HG03095 (cell line): Measurements from ENCODE around the gene XRCC1.
"Not testable (repeated sequence)": the region's sequence is repeated elsewhere in the genome, so short reads cannot be mapped to it uniquely, and the experiment has no call there.

Experiments used
- ATAC-seq: cut with Tn5 transposase; IDR thresholded peaks from one replicate; pipeline ENCODE4 v1.9.1; 2021; ENCODE audit warnings: moderate library complexity; ENCODE audit not compliant: unreplicated experiment

XRCC1 gene

DNA sequence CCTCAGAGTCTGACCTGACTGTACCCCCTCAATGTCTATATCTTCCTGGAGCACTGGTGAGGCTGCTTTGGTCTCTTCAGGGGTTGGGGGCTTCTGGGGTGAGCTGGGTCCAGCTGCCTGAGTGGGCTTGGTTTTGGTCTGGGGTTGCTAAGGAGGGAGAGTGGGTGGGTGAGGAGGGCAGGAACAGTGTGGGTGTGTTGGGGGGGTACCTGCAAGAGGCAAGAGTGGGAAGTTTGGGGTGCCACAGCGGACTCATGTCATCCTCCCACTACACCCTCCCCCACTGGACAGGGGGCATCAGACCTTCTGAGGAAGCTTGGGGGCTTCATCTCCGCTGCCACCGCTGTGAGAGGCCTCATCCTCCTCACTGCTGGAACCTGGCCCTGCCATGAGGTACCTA, 28.7 kb downstream of the XRCC1 start:
- ATAC-seq = no peak

DNA sequence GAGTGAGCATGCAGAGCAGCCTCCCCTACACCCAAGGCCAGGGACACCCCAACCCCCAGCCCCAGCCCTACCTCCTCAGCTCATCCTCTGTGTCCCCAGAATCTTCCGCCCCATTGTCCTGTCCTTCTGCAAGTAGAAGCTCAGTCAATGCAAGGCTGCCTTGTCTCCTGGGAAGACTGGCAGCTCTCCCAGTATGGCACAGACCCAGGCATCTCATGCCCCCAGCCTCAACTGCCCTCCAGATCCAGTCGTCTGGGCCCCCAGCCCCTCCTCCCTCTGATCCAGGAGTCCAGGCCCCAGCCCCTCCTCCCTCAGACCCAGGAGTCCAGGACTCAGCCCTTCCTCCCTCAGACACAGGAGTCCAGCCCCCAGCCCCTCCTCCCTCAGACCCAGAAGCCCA, 29.3 kb downstream of the XRCC1 start:
- no peak for ATAC-seq

DNA sequence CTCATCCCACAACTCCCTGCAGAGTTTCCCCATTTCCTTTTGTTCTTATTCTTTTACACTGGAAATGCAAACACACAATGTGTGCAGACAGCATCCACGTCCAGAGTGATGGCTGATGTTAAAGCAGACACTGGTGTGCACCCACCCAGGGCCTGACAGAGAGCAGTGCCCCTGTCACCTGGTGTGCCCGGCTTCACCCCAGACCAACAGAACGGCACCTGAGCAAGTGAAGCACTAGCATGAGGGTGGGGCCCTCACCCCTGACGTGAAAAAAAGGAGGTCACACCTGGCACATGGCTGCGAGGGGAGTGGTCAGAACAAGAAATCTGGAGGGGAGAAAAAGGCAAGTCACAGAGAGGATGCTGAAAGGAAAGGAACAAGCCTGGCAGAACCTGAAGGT, 30.1 kb downstream of the XRCC1 start:
- no peak for ATAC-seq

DNA sequence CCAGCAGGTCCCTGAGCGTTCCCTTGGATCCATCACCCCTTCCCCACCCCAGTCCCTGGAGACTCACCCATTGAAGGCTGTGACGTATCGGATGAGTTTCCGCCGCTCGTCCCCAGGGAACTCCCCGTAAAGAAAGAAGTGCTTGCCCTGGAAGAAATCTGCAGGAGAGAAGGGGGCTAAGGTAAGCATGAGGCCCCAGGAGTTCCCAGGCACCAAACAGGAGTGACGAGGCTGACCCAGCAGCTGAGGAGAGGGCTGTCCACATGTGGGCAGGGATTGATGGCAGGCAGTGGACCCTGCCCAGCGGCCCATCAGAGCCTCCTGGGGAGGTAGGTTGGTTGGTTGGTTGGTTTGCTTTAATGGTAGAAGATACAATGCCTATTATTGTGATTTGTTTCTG, 31.2 kb downstream of the XRCC1 start:
- no peak for ATAC-seq

DNA sequence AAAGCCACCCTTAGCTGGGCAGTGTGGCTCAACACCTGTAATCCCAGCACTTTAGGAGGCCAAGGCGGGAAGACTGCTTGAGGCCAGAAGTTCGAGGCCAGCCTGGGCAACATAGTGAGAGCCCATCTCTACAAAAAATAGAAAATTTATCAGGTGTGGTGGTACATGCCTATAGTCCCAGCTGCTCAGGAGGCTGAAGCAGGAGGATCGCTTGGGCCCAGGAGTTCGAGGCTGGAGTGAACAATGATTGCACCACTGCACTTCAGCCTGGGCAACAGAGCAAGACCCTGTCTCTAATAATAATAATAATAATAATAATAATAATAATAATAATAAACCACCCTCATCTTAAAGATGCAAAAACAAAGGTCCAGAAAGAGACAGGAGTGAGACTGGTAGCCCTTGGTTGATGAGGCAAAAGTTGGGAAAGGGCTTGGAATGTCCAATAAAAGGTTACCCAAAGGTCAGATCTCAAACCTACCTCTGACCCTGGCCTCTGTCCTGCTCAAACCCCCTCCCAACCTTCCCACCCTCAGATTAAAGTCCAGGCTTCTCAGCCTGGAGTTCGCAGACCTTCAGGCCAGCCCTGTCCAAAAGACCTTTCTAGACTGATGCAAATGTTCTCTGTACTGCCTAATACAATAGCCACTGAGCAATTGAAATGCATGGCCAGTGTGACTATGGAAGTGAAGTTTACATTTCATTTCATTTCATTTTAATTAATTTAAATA, 33.2 kb downstream of the XRCC1 start:
- no peak for ATAC-seq

DNA sequence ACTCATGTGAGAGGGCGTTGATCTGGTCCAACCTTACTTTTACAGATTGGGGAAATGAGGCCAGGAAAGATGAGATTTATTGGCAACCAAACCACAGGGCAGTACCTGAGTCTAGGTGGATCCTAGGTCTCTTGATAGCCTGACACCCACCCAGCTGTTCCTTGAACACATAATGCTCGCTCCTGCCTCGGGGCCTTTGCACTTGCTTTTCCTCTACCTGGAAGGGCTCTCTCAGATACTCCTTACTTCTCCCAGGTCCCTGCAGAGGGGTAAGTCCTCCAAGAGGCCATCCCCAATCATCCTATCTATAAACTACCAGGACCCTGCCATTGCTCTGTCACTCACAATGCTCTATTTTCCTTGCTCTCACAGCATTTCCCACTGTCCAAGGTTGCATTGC, 34.9 kb downstream of the XRCC1 start:
- no peak for ATAC-seq

DNA sequence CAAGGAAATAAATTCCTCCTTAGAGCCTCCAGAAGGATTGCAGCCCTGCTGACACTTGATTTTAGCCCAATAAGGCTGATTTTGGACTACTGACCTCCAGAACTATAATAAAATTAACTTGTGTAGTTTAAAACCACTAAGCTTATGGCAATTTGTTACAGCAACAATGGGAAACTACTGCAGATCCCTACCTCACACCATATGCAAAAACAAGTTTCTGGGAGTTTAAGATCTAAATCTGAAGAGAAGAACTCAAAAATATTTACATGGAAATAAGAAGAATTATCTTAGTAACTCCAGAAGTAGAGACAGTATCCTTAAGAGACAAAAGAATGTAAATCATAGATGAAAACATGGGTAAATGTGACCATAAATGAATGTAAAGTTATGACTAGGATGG, 36.4 kb downstream of the XRCC1 start:
- no peak for ATAC-seq

DNA sequence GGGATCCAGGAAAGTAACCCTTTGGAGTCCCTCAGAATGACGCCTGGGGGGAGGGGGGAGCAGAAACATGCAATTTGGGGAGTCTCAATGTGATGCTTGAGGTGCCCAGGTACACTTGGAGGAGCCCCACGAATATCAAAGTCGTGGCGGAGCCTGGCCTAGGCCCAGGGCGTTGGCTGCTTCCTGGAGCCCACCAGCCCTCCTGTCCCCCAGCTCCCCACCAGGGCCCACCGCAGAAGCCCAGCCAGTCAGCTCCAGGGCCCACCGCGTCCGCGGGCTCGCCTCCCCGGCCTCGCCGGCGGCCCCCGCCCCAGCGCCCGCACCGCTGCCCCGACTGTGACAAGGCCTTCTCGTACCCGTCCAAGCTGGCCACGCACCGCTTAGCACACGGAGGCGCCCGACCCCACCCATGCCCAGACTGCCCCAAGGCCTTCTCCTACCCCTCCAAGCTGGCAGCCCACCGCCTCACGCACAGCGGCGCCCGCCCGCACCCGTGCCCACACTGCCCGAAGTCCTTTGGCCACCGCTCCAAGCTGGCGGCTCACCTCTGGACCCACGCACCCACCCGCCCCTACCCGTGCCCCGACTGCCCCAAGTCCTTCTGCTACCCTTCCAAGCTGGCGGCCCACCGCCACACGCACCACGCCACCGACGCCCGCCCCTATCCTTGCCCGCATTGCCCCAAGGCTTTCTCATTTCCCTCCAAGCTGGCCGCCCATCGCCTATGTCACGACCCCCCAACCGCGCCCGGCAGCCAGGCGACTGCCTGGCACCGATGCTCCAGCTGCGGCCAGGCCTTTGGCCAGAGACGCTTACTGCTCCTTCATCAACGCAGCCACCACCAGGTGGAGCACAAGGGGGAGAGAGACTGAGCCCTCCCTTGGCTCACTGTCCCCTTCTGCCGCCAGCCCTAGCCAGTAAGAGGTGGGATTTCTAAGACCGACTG, 40.2 kb downstream of the XRCC1 start:
- ATAC-seq = no peak

DNA sequence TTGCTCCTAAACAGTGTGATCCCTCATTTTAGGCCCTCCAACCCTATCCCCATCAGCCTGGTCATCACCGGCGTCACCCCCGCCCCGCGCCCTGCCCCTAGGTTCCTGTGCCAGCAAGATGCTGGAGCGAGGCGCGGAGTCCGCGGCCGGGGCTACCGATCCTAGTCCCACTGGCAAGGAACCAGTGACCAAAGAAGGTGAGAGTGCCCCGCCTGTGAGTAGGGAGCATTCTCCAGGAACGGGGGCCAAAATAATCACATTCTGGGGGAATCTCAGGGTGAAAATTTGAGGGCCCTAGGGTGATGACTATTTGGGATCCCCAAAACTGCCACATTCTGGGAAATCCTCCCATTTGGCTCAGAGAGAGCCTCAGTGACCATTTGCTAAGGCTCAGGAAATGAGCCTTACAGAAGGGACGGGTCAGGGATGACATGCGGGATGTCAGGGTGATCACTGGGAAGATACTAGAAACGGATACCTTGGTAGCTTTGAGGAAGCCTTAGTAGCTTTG, 41.0 kb downstream of the XRCC1 start:
- ATAC-seq = no peak

DNA sequence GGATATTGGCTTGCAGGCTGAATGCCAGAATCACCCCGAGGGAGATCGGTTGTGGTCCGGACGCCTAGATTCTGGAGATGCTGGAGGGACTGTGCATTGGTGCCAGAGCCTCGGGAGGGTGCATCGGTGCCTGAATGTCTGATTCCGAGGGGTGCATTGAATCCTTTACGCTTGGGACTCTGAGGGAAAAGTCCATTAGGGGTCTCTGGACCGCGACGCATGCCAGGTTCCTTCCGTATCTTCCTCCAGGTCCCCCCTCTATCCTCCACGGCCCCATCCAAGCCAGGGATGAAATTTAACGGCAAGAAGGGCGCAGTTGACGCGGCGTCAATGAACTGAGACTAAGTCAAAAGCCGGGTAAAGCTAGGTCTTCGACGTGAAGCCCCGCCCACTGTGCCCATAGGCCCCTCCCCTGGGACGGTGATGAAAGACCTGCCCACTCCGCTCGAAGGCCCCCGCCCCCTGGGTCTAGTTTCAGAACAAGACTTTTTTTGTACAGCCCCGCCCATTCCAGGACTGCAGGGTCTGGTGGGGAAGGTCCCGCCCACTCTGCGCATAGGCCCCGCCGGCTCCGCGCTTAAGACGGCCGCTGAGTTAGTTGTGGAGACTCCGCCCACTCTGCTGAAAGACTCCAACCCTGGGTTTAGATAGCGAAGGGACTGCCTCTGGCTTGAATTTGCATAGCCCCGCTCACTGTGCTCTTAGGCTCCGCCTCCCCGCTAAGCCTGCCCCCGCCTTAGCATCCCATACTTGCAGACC, 41.6 kb downstream of the XRCC1 start:
- peak; percentile 64 for ATAC-seq

DNA sequence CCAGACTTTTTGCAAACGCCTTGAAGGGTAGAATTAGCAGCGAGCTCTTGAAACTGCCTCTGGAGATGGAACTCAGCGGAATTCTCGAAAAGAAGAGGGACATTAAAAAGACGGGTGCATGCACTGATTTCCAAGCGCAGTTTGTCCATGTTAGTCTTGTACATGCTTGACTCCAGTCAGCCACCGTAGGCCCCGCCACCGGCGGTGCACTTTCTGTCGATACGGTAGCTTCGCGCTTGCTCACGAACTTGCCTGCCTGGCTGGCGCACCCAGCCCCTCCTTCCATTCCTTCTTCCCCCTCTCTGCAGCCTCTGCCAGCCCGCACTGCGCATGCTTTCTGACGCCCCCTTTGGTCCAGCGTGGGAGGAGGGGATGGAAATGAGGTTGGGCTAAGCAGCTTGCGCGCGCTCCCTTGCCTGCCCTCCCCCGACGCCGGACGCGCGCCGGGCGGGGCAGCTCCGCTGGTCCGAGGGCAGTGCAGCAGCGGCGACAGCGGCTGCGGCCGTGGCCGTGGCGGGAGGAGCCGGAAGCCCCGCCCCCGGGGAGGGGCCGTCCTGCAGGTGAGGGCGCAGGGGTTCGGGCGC, 42.3 kb downstream of the XRCC1 start, which contains the start of gene ZNF575:
Gene ZNF575, plus strand, starts transcription at position 227 of the 584 bp plus-strand sequence. CDS start 1,235 bp downstream, outside the sequence.
- peak; percentile 46 for ATAC-seq

DNA sequence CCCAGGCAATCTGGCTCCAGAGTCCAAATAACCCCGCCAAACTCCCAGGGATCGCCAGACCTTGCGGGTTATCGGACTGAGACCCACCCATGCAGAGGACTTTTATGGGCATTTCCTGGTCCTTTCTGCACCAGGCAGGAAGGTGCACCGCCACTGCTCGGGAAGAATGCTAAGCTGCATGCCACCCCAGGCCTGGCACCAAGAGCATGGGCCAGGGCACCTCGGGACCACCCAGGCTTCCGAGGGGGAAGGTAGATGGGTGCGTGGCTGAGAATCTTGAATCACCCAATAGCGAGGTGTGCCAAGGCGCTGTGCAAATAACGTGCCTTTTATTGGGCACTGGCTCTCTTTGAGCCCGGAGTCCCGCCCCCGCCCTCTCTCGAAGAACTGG, 42.8 kb downstream of the XRCC1 start:
- no peak for ATAC-seq

DNA sequence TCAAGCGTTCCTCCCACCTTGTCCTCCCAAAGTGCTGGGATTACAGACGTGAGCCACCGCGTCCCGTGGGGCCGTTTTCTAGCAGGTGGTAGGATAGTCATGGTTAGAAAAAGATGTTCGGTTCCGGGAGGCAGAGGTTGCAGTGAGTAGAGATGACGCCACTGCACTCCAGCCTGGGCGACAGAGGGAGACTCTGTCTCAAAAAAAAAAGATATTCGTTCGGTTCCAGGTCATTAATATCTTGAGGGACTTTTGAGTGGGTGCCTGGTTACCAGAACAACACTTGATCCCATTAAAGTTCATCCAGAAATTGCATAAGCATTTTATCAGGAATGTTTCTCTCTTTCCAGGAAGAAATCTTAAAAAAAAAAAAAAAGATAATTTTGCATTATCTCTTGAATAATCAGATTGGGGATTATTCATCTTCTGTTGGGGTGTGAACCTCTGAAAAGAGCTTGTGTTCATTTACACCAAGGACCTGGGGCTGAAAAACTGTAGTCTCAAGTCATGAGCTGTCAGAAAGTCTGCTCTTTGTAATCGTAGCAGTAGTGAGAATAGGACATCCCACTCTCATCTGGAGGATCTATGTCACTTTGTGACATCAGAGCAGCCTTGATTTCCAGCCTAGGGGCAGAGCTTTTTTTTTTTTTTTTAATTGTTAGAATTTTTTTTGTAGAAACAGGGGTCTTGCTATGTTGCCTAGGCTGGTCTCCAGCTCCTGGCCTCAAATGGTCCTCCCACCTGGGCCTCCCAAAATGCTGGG, 47.3 kb downstream of the XRCC1 start:
- no peak for ATAC-seq

DNA sequence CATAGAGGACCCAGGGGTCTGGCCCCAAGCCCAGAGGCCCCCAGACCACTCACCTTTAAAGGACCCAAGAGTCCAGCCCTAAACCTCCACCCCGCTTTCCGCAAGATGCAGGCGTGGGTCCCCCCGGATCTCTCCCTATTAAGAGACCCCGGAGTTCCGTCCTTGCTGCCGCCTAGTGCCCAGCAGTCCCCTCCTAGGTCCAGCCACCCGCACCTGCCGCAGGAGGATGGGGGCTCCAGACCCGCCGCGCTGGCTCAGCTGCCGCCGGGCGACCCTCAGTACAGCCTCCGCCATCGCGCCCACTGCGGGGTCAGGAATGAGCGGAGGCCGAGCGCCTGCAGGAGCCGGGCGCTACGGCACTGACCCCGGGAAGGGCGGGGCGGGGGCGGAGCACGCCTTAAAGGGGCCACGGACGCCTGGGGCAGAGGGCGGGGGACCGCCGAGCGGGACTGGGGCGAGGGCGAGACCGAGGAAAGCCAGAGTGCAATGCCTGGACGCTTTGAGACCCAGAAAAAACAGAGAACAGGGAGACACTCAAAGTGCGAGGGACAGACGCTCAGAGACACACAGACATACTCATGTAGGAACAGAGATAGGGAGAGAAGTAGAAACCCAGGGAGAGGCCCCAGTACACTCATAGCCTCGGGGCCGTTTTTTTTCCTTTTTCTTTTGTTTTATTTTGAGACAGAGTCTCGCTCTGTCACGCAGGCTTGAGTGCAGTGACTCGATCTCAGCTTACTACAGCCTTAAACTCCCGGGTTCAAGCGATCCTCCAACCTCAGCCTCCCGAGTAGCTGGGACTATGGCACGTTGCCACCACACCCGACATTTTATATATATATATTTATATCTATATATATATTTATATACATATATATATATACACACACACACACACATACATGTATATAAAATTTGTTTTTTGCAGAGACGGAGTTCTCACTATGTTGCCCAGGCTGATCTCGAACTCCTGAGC, 48.2 kb downstream of the XRCC1 start, which contains the start of gene ETHE1:
Gene ETHE1, minus strand, starts transcription at position 318 of the 976 bp plus-strand sequence. Its CDS starts 24 bp downstream, at position 294.
- peak; percentile 65 for ATAC-seq

DNA sequence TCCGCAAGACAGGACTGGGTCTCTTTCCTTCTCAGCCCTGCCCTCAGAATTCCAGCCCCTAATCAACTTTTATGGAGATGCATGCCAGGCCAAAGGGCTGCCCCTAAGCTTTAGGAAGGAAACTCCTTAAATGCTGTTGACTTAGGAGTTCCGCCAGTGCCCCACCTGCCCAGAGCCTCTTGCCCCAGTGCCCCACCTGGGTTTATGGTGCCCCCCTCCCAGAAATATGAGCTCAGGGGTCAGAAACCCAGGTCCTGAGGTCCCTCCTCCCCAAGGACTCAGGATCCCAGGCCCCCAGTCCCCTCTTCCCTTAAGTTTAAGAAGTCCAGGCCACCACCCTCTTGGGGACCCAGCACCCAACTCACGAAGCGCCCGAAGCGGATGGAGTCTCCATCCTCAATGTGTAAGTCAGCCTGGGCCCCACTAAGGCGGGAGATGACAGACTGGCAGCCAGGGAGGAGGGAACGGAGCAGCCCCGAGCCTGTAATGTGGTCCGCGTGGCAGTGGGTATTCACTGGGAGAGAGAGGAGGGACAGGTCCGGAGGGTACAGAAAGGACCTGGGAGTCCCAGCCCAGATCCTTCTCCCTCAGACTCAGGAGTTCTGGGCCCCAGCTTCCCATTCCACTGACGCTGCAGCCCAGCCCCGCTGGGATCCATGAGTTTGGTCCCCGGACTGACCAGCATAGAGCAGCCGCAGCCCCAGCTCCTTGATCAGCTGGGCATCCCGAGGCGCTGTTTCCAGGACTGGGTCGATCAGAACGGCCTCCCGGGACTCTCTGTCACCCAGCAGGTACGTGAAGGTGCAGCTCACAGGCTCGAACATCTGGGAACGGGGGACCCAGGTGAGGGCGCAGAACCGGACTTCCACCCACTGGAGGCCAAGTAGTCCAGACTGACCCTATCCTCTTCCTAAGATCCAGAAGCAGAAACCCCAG, 49.2 kb downstream of the XRCC1 start:
- ATAC-seq = no peak

DNA sequence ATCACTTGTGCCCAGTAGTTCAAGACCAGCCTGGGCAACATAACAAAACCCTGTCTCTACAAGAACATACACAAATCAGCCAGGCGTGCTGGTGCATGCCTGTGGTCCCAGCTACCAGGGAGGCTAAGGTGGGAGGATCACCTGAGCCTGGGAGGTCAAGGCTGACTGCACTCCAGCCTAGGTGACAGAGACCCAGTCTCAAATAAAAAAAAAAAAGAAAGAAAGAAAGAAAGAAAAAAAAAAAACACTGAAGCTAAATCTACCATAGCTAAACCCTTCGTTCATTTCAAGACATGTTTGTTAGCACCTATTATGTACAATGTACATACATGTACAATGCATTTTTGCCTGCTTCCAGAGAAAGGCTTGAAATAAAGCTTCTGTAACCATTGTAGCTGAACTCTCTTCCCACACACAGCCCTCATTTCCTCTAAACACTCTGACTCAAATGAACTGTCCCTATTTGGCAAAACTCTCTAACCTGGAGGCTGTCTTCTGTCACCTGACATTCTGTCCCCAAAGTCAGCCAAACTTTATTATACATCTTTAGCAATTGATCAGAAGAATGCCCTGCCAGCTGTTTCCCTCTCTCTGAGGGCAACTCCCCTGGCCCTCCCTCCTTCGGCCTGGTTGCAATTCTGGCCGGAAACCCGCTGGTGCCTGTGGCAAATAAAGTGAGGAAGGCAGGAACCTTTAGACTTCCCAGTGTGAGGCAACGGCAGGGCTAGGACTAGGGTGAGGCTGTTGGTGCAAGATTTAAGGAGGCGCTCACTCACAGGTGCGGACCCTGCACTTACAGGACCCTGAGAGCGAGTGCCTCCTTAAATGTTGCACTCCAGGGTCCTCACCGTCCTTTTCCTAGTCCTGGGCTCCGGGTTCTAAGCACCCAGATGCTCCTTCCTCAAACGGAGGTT, 50.1 kb downstream of the XRCC1 start:
- ATAC-seq = no peak

DNA sequence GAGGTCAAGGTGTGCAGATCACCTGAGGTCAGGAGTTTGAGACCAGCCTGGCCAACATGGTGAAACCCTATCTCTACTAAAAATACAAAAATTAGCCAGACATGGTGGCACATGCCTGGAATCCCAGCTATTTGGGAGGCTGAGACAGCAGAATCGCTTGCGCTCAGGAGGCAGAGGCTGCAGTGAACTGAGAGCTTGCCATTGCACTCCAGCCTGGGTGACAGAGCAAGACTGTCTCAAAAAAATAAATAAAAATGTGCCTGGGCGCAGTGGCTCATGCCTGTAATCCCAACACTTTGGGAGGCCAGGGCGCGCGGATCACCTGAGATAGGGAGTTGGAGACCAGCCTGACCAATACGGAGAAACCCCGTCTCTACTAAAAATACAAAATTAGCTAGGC, 51.6 kb downstream of the XRCC1 start:
- not testable (repeated sequence) for ATAC-seq
